GM12891 (cell line): ENCODE results near the gene YY1.

Experiments used
- POLR2A ChIP-seq: IDR thresholded peaks from 2 replicates; pipeline ENCODE4 v1.6.1; 2011; ENCODE audit warnings: low read depth, low read length, control low read depth
- POLR2AphosphoS5 ChIP-seq: IDR thresholded peaks from 2 replicates; pipeline ENCODE4 v1.6.1; 2011; ENCODE audit warnings: low read depth, low read length, control low read depth
- TAF1 ChIP-seq: IDR thresholded peaks from 2 replicates; pipeline ENCODE4 v1.6.1; 2011; ENCODE audit warnings: low read depth, low read length, control low read depth

DNA sequence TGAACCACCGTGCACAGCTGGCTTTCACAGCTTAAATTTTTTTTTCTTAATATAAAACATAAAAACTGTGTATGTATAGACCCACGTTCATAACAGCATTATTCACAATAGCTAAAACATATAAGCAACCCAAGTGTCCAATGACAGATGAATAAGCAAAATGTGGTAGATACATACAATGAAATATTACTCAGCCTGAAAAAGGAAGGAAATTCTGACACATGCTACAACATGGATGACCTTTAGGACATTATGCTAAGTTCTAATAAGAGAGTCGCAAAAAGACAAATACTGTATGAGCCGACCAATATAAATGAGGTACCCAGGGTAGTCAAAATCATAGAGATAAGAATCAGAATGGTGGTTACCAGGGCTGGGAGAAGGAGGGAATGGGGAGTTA lies 13.8 kb upstream of the YY1 start:
- TF ChIP-seq POLR2A (no peak), POLR2AphosphoS5 (no peak), TAF1 (no peak)
